HG03095 (cell line): Measurements from ENCODE around the gene MB21D2.
A peak's percentile ranks its signal among the peaks of the same experiment; 100 is the strongest.
"Not testable (repeated sequence)": the region's sequence is repeated elsewhere in the genome, so short reads cannot be mapped to it uniquely, and the experiment has no call there.

Source experiments
- ATAC-seq: cut with Tn5 transposase; IDR thresholded peaks from one replicate; pipeline ENCODE4 v1.9.1; 2021; ENCODE audit warnings: moderate library complexity; ENCODE audit not compliant: unreplicated experiment

MB21D2 gene

DNA sequence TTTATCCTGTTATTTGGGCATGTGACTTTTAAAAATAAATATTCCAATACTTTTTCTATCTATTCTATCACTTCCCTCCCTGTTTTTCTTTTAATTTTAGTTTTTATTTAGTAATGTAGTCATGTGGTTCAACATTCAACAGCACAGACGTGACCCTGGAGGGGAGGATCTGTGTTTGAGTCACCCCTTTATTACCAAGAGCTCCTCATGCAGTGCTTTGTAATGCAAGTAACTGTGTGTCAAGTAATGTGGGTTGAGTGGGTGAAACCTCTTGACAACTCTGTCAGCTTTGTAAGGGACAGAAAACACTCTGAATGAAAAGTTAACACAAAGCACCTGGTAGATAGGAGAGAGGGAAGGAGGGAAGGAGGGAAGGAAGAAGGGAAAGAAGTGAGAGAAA, 100.6 kb downstream of the MB21D2 start:
- ATAC-seq, result no peak

DNA sequence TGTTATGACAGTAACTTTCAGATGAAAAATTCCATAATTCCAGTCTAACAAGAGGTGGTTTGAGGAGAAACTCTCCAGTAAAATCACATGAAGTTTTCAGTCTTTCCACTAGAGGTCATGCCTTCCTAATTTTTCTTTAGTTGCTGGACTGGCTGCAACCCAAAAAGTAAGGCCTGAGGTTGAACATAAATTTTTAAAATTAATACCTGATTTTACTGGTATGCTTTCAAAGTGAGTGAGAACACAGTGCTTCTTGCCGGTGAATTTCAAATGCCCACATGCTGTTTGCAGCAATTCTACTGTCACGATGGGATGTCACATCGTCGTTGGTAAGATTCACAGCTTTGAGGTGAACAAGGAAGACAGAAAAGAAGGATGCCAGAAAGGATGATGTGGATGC, 101.3 kb downstream of the MB21D2 start:
- no peak for ATAC-seq

DNA sequence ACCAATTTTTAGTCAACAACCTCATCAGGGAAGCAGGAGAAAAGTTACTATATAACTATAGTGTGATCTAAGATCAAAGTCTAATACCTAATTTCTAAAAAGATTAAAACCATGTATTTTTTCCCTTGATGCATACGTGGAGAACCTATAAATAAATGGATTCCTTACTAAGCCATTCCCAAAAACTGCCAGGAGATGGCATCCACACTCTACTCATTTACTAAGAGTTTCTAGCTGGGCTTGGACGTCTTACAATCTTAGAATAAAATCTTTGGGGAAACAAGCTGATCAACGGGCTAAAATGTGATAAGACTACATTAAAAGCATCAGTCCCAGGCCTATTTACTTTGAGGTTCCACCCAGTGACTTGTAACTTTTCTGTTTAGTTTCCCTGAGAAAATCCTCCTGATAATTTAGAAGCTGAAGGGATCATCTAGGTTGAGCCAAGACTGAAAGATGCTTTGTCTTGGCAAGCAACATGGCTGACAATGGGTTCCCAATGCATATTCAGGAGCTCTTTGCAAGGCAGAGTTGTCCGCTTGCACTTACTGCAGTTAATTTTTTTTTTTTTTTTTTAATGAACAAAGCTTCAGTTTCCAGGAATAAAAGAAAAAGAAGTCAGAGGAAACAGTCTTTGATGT, 104.8 kb downstream of the MB21D2 start:
- ATAC-seq, result no peak

DNA sequence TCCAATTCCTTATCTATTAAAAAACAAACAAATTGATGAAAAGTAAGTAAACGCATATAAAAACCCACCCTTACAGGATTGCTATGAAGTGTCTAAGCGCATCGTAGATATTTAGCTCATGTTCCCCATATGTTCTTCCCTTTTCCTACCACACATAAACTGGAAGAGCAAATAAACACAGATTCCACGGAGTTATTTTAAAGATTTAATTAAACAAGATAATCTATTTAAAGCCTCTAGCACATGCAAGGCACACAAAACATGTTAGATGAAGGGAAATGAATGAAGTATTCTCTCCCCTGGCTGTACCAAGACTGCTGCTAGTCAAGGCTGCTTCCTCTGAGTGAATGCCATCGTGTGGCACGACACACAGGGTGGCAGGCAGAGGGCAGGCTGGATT, 111.9 kb downstream of the MB21D2 start:
- no peak for ATAC-seq

DNA sequence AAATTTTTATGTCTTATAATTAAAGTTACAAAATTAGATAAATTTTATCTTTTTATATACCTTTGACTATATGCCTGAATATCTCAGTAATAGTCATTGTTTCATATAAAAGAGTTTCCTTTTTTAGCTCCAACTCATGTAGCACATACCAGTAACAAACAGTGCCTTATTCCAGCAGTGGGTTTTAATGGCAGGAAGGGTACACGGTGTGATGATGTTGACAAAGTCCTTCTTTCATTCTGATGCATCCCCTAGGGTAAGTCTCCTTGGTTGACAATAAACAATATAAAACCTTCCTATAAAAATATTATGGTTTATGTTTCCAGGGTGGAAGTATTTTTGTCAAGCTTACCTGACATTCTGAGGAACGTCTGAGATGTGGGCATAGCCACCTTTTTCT, 113.2 kb downstream of the MB21D2 start:
- no peak for ATAC-seq

DNA sequence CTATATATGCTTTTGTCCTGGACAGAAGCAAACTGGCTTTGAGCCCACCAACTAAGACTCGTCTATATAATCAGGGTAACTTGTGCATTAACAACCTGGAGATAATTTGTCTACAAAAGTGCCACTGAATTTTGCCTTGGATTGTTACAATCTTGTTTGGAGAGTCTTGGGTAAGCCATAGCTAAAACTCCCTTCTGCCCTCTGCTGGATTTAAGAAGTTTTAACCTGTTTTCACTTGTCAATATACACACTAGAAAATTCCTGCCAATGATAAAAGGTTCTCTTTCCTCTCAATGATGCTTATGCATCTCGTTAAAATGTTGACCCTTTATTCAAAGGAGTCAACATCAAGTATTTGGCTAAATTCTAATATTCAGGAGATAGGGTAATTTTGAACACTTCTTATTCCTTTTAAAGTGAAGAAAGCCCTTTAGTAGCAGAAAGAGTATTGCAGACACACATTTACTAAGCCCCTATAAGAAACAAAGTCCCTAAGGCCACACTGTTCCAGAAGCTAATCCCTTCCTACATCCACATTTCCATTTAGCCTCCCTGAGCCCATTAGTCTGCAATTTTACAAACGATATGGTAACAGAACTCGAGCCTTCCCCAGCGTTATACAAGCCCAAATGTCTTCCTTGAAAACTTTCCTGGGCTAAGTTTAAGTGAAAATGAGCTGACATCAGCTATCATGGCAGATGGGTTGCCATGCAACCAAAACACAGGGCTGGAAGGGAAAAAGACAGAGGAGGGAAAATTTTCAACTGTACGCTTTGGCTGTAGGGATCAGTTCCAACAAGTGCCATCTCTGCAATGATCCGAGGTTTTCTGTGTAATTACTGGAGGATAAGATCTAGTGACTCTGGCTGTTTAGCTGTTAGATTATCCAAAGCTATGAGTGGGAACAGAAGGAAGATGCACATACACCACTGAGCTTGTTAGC, 114.4 kb downstream of the MB21D2 start:
- ATAC-seq, result peak; percentile 60

DNA sequence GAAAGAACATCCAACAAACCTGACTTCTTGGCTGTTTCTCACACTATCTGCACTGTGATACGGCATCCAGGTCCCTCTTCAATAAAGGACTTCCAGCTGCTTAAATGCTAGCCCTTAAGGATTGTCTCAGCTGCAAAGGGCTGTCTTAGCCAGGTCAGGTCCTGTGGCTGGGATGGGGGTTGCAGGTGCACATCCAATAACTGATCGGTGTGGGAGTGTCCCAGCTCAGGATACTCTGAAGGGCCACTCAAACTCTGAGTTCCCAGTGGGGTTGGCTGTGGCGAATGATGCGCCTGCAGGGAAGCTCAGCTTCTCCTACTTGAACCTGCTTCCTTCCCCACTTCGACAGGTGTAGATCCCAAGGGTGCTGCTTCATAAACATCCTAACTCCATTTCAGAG, 115.7 kb downstream of the MB21D2 start:
- ATAC-seq, result no peak

DNA sequence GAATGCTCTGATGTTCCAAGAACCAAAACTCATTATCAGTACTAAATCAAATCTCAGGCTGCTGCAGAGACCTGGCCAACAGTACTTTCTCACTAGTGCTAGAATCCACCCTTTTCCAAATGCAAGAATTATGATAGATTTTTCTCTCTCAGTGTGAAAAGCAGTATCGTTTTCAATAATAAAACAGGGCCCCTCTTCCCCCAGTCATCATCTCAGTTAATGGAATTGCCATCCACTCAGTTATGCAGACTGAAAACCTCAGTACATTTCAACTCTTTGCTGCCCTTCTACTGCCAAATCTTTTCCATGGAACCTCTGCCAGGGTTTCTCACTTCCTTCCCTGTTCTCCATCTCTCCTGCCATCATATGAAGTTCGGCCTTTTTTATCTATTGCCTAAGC, 117.9 kb downstream of the MB21D2 start:
- ATAC-seq, result no peak

DNA sequence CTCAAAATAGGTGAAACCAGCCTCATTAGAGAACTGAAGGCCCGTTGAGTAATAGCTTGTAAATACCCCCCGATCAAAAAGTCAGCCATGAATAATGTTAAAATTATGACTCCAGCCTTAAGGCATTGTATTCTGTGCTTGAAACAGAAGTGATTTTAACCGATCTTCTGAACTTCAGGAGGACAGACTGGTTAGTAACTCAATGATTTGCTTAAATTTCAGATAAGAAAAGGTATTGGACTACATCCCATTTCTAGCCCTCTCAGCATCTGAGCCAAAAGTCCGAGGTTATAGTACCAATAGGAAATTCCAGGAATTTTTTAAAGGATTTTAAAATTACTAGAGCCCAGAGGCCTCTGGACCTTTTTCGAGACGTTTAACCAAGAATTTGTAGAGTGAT, 122.6 kb downstream of the MB21D2 start:
- ATAC-seq, result no peak

DNA sequence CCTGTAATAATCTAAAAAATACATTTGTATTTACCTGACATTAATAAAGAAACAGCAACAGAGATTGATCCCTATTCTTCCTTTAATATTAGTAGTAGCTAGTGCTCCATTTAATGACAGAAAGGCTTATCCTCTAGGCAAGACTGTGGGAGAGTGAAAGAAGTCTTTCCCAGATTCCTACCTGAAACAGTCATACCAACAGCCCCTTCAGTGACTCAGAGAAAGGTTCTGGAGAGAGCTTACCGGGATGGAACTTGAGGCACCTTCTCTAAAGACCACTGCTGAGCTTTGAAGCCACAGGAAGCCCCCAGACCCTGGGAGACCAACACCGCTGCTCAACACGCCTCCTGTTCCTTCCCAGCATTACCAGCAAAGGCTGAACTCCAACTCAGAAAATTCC, 123.4 kb downstream of the MB21D2 start:
- ATAC-seq, result no peak

DNA sequence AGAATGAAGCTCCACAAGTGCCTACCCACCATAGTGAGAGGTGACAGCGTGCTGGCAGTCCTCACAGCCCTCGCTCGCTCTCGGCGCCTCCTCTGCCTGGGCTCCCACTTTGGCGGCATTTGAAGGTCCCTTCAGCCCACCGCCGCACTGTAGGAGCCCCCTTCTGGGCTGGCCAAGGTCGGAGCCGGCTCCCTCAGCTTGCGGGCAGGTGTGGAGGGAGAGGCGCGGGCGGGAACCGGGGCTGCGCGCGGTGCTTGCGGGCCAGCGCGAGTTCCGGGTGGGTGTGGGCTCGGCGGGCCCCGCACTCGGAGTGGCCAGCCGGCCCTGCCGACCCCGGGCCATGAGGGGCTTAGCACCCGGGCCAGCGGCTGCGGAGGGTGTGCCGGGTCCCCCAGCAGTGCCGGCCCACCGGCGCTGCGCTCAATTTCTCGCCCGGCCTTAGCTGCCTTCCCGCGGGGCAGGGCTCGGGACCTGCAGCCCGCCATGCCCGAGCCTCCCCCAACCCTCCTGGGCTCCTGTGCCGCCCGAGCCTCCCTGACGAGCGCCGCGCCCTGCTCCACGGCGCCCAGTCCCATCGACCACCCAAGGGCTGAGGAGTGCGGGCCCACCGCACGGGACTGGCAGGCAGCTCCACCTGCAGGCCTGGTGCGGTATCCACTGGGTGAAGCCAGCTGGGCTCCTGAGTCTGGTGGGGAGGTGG, 128.7 kb downstream of the MB21D2 start:
- not testable (repeated sequence) for ATAC-seq

DNA sequence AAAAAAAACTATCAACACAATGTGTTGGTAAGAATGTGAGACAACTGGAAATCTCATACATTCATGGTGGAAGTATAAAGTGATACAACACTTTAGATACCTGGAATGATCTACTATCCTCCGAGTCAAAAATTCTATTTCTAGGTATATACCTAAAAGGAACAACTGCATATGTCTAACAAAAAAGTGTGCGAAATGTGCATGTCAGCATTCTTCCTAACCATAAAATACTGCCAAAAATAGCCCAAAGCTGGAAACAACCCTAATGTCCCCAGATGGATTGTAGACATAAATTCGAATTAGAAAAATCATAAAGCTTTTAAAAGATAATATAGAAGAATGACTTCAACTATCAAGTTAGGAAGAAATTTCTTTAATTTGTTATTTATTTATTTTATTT, 139.1 kb downstream of the MB21D2 start:
- ATAC-seq, result no peak

DNA sequence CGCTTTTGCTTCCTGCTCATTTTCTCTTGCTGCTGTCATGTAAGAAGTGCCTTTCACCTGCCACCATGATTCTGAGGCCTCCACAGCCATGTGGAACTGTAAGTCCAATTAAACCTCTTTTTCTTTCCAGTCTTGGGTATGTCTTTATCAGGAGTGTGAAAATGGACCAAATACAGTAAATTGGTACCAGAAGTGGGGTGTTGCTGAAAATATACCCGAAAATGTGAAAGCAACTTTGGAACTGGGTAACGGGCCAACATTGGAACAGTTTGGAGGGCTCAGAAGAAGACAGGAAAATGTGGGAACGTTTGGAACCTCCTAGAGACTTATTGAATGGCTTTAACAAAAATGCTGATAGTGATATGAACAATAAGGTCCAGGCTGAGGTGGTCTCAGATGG, 143.3 kb downstream of the MB21D2 start:
- ATAC-seq, result not testable (repeated sequence)

DNA sequence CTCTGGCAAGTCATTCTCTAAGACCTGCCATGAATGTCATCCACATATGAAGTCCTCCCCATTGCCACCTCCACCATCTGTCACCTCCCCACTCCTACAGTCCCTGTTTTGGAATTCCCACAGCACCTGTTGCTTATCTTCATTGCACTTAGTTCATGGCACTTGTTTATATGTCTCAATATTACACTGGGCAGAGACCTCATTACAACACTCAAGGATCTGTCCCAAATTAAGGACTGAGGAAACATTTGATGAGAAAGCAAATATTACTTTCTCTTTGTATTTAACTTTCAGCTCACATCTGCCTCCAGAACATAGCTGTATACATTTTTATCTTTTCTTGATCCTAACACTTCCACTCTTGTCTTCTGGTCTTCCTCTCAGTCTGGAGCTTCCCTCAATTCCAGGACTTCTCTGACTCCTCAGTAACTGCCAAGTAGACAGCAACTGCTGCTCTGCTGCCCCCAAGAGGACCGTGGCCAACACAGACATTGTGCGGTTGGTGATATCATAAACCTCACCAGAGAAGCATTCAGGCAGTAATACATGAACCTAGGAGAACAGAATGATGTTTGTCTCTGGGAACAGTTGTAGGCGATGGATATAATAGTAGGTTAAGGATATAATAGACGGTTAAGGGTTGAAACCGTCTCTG, 145.3 kb downstream of the MB21D2 start:
- ATAC-seq, result no peak

DNA sequence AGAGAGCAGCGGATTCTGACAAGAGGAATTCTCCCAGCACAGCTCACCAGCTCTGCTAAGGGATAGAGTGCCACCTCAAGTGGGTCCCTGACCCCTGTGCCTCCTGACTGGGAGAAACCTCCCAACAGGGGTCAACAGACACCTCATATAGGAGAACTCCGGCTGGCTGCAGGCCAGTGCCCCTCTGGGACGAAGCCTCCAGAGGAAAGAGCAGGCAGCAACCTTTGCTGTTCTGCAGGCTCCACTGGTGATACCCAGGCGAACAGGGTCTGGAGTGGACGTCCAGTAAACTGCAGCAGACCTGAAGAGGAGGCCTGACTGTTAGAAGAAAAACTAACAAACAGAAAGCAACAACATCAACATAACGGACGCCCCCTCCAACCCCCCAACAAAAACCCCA, 159.0 kb downstream of the MB21D2 start:
- no peak for ATAC-seq

DNA sequence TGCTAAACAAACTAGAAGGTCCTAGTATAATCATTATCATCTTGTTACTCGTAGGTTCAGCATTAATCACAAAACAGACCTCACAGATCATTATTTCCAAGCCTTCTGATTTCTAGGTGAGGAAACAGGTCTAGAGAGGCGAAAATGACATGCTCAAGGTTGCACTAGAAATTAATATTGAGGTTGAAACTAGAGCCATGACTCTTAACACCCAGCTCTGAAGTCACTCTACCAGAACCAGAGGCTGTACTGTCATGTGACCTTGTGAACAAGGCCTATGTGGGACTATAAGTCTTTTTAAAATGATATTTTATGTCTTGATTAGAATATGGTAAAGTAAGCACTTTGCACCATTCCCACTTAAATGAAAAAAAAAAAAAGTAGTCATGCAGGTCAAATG, 166.5 kb downstream of the MB21D2 start:
- ATAC-seq, result no peak

DNA sequence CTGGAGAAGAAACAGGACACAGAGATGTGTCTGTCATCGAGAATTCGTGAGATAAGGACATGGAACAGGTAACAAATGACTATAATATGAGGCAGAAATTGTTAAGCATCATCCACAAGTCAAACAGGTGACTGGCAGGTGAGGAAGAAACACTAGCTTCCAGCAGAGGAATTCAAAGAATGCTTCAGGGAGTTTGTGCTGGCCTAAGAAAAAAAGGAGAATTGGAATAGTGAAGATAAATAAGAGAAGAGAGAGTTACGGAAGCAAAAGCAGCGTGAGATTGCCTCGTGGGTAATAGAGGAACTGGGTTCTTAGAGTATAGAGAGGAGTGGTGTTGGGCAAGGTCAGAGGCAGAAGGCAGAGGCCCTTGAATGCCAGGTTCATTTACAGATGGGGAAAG, 167.5 kb downstream of the MB21D2 start:
- no peak for ATAC-seq

DNA sequence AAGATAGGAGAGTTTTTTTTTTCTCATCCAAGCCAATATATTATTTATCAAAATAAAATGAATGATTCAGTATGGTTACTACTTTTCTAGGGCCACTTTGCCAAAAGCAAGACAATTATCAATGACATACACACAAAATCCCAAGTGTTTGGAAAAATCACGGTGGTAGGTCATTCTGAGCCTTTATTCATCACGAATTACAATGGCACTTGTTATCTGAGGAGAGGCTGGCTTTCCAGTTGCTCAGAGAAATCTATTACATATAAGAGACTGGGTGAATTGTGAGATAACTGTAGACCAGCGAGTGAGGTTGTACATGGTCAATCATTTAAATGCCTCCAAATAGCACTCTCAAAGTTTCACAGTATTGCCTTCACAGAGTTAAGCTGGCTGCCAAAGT, 169.9 kb downstream of the MB21D2 start:
- no peak for ATAC-seq

DNA sequence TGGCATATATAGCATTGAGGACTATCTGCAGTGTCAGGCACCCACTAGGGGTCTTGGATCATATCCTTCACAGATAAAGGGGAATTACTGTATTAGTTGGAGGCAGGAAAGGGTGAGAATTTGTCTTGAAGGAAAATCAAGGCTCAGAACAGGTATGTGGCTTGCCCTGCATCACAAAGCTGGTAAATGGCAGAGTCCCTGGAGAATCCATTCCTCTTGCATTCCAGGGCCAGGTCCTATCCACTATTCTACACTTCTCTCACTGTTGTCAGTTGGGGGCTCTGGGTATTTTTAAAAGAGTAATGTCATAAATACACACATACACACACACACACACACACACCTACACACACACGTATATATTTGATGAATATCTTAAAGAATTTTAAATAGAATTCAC, 170.5 kb downstream of the MB21D2 start:
- ATAC-seq, result no peak
